Adipose tissue (tissue), 3 donors: ENCODE measurements around the gene LYSET. TPM values are rescaled to one million over a fixed set of nuclear protein-coding genes. Genes with fewer than 3 reads are reported as not detected.
A peak's percentile ranks its signal among the peaks of the same experiment; 100 is the strongest.
"Not testable (repeated sequence)": the region's sequence is repeated elsewhere in the genome, so short reads cannot be mapped to it uniquely, and the experiment has no call there.

ENCODE experiments used
- H3K27ac ChIP-seq: one replicate; pipeline ENCODE4 v1.5.1; 2013; ENCODE audit warnings: low read depth, low read length
- WGBS, 3 donors: extraction: QIAGEN DNeasy Blood & Tissue Kit; methylation state at CpG; one replicate each; pipeline ENCODE4 v1.1.7; 2013; 5-methylcytosine and 5-hydroxymethylcytosine counted together
- polyA plus RNA-seq, 3 donors: library from polyadenylated mRNA; stranded (reverse); fragments of 200-250 nt; gene quantifications; one replicate each; pipeline ENCODE4 v1.2.3, GENCODE V29; 2013
- donor health status: healthy with polysubstance abuse.
- donor health status: Bipolar disorder and iron deficiency.
- donor health status: healthy.

LYSET gene
- polyA plus RNA-seq, 3 donors: 12.2 to 15.3 (median 14.4) TPM

GRCh38 chr14:93207468-93208308, 22.6 kb downstream of the LYSET start:
- peak overlapping the region; percentile 79 for H3K27ac ChIP-seq
- 0 to 1% (median 1%) methylated on average over 21 to 23 of the region's 23 CpGs for WGBS, 3 donors

GRCh38 chr14:93212432-93212831, 27.3 kb downstream of the LYSET start:
- 62 to 82% (median 80%) methylated on average over 3 of the region's 3 CpGs for WGBS, 3 donors
- no peak overlapping the region for H3K27ac ChIP-seq

GRCh38 chr14:93214598-93214997, 29.5 kb downstream of the LYSET start:
- WGBS, 3 donors: 38 to 94% (median 92%) methylated on average over 2 of the region's 2 CpGs
- H3K27ac ChIP-seq: no peak overlapping the region

GRCh38 chr14:93219103-93219726, 34.1 kb downstream of the LYSET start:
- WGBS, 3 donors: 35 to 61% (median 59%) methylated on average over 3 of the region's 3 CpGs
- H3K27ac ChIP-seq: no peak overlapping the region

GRCh38 chr14:93220509-93220908, 35.4 kb downstream of the LYSET start:
- no peak overlapping the region for H3K27ac ChIP-seq

- no peak overlapping the region for H3K27ac ChIP-seq
- 97 to 99% (median 97%) methylated on average over 27 of the region's 27 CpGs for WGBS, 3 donors
Observed at GRCh38 chr14:93223565-93223964, 38.4 kb downstream of the LYSET start.

- H3K27ac ChIP-seq: no peak overlapping the region
- WGBS, 3 donors: 87 to 97% (median 97%) methylated on average over 8 of the region's 8 CpGs
Observed at GRCh38 chr14:93228550-93228949, 43.4 kb downstream of the LYSET start.

- H3K27ac ChIP-seq: no peak overlapping the region
- 94 to 97% (median 96%) methylated on average over 16 of the region's 16 CpGs for WGBS, 3 donors
Observed at GRCh38 chr14:93230539-93230938, 45.4 kb downstream of the LYSET start.

GRCh38 chr14:93231129-93231979, 46.2 kb downstream of the LYSET start:
- no peak overlapping the region for H3K27ac ChIP-seq
- WGBS, 3 donors: 25 to 34% (median 34%) methylated on average over 39 of the region's 39 CpGs

- 50 to 62% (median 52%) methylated on average over 17 of the region's 17 CpGs for WGBS, 3 donors
- no peak overlapping the region for H3K27ac ChIP-seq
Observed at GRCh38 chr14:93232159-93232558, 47.0 kb downstream of the LYSET start.

GRCh38 chr14:93233078-93233477, 48.0 kb downstream of the LYSET start:
- WGBS, 3 donors: 86 to 90% (median 87%) methylated on average over 5 of the region's 5 CpGs
- not testable (repeated sequence) for H3K27ac ChIP-seq

GRCh38 chr14:93234798-93235197, 49.7 kb downstream of the LYSET start:
- WGBS, 3 donors: 46 to 51% (median 49%) methylated on average over 10 of the region's 10 CpGs
- H3K27ac ChIP-seq: no peak overlapping the region

Other genes starting within 250 kb of the LYSET start
- 100 to 1,000 TPM in 1 of 3 donors, 10 to 100 TPM in 2; 26.6 to 147 (median 29.9) TPM for gene ITPK1, start 69.4 kb upstream of the LYSET start, polyA plus RNA-seq
- gene MOAP1, start 420 bp upstream of the LYSET start, polyA plus RNA-seq: 10 to 100 TPM; 14.7 to 20.8 (median 16.9) TPM
- 10 to 100 TPM in 2 of 3 donors, 1 to 10 TPM in 1; 10.0 to 23.7 (median 11.5) TPM for gene GON7, start 21.7 kb downstream of the LYSET start, polyA plus RNA-seq
- 10 to 100 TPM; 11.2 to 13.8 (median 11.3) TPM for gene UBR7, start 21.9 kb downstream of the LYSET start, polyA plus RNA-seq
- gene BTBD7, start 147.7 kb downstream of the LYSET start, polyA plus RNA-seq: 10 to 100 TPM in 1 of 3 donors, 1 to 10 TPM in 2; 4.4 to 10.0 (median 7.9) TPM
- gene COX8C, start 161.9 kb downstream of the LYSET start, polyA plus RNA-seq: not detected
- gene UNC79, start 245.6 kb downstream of the LYSET start, polyA plus RNA-seq: under 1 TPM; 0.10 to 0.63 (median 0.11) TPM